CD14-positive monocyte (primary cell): ENCODE measurements around the gene SUPT6H. TPM values are rescaled to one million over a fixed set of nuclear protein-coding genes. Genes with fewer than 3 reads are reported as not detected.
A peak's percentile ranks its signal among the peaks of the same experiment; 100 is the strongest.

Source experiments
- DNase-seq, 3 donors: peaks; one replicate each; pipeline ENCODE4 v3.0.0-alpha.2; 2011 to 2022
- H2AFZ ChIP-seq: 2 replicates; pipeline ENCODE4 v1.6.0; 2012; ENCODE audit warnings: mild to moderate bottlenecking, low read depth, low read length, inconsistent platforms; ENCODE audit not compliant: insufficient read depth, poor library complexity, severe bottlenecking
- H3K27ac ChIP-seq, 2 donors: 1 replicate in 1 of 2; 2 replicates in 1 of 2; pipeline ENCODE4 v1.5.1; 2012 to 2013; ENCODE audit warnings: low read length in 2 of 2, control low read depth in 1 of 2, inconsistent platforms in 1 of 2, low read depth in 1 of 2, mild to moderate bottlenecking in 1 of 2
- H3K27me3 ChIP-seq, 2 donors: one replicate each; pipeline versions ENCODE4 v1.6.0 to v1.6.1; 2011 to 2013; ENCODE audit warnings: low read length in 2 of 2; ENCODE audit not compliant: control insufficient read depth in 2 of 2, insufficient read depth in 2 of 2
- H3K36me3 ChIP-seq, 2 donors: replicated peaks in 1 of 2; 1 replicate in 1 of 2; 2 replicates in 1 of 2; pipeline versions ENCODE4 v1.5.1 to v1.6.1; 2012 to 2013; ENCODE audit warnings: low read length in 2 of 2, control low read depth in 1 of 2, inconsistent platforms in 1 of 2, mild to moderate bottlenecking in 1 of 2; ENCODE audit not compliant: insufficient read depth in 2 of 2, control insufficient read depth in 1 of 2
- H3K4me1 ChIP-seq, 2 donors: 1 replicate in 1 of 2; 2 replicates in 1 of 2; pipeline versions ENCODE4 v1.5.1 to v1.6.1; 2012 to 2013; ENCODE audit warnings: low read length in 2 of 2, control low read depth in 1 of 2, inconsistent platforms in 1 of 2, mild to moderate bottlenecking in 1 of 2, moderate library complexity in 1 of 2; ENCODE audit not compliant: insufficient read depth in 2 of 2, control insufficient read depth in 1 of 2
- H3K4me2 ChIP-seq: replicated peaks from 2 replicates; pipeline ENCODE3; 2012; ENCODE audit warnings: low read length, moderate library complexity, mild to moderate bottlenecking; ENCODE audit not compliant: poor library complexity, severe bottlenecking; ENCODE audit errors: extremely low read depth
- H3K4me3 ChIP-seq, 3 experiments: fragments of 200-600 bp in 1 of 3; sonication (generic) in 1 of 3; replicated peaks in 1 of 3; 1 replicate in 2 of 3; 2 replicates in 1 of 3; pipeline ENCODE4 v1.5.1; 2011 to 2013; ENCODE audit warnings: low read length in 3 of 3, mild to moderate bottlenecking in 3 of 3, control low read depth in 2 of 3, low read depth in 2 of 3, inconsistent platforms in 1 of 3, moderate library complexity in 1 of 3
- H3K79me2 ChIP-seq: 2 replicates; pipeline ENCODE4 v1.6.0; 2012; ENCODE audit warnings: mild to moderate bottlenecking, control low read depth, inconsistent platforms, low read length, moderate library complexity; ENCODE audit not compliant: insufficient read depth
- H3K9ac ChIP-seq: 2 replicates; pipeline ENCODE4 v1.6.0; 2017; ENCODE audit warnings: low read length, mild to moderate bottlenecking; ENCODE audit not compliant: insufficient read depth, poor library complexity, severe bottlenecking
- H3K9me3 ChIP-seq, 2 donors: replicated peaks in 1 of 2; 1 replicate in 1 of 2; 2 replicates in 1 of 2; pipeline versions ENCODE4 v1.5.1 to v1.6.1; 2012 to 2013; ENCODE audit warnings: low read length in 2 of 2, control low read depth in 1 of 2; ENCODE audit not compliant: control insufficient read depth in 1 of 2, insufficient read depth in 1 of 2
- H4K20me1 ChIP-seq: 2 replicates; pipeline ENCODE4 v1.6.0; 2012; ENCODE audit warnings: mild to moderate bottlenecking, low read length, control low read depth, moderate library complexity; ENCODE audit not compliant: insufficient read depth
- H3K27ac Mint-ChIP-seq, 7 donors: one replicate each; pipeline ENCODE4 v1.8.0; 2020; ENCODE audit warnings: mild to moderate bottlenecking in 7 of 7, mixed read lengths in 7 of 7, moderate library complexity in 6 of 7, inconsistent platforms in 2 of 7
- H3K27me3 Mint-ChIP-seq, 3 donors: one replicate each; pipeline ENCODE4 v1.8.0; 2021 to 2022; ENCODE audit warnings: low read depth in 3 of 3, mild to moderate bottlenecking in 3 of 3, mixed read lengths in 3 of 3, moderate library complexity in 3 of 3, inconsistent platforms in 1 of 3
- H3K36me3 Mint-ChIP-seq, 2 donors: one replicate each; pipeline ENCODE4 v1.8.0; 2020; ENCODE audit warnings: mixed read lengths in 2 of 2, inconsistent platforms in 1 of 2, mild to moderate bottlenecking in 1 of 2
- H3K4me1 Mint-ChIP-seq: one replicate; pipeline ENCODE4 v1.8.0; 2020; ENCODE audit warnings: mild to moderate bottlenecking, mixed read lengths
- H3K4me3 Mint-ChIP-seq, 2 donors: one replicate each; pipeline ENCODE4 v1.8.0; 2020; ENCODE audit warnings: mild to moderate bottlenecking in 2 of 2, mixed read lengths in 2 of 2, moderate library complexity in 1 of 2
- H3K9me3 Mint-ChIP-seq, 7 donors: one replicate each; pipeline ENCODE4 v1.8.0; 2020 to 2022; ENCODE audit warnings: mixed read lengths in 7 of 7, mild to moderate bottlenecking in 6 of 7, moderate library complexity in 6 of 7, inconsistent platforms in 2 of 7
- WGBS: methylation state at CpG from one replicate; pipeline ENCODE4 v1.1.5; 2013; ENCODE audit warnings: missing lambda C conversion rate; ENCODE audit not compliant: insufficient coverage; 5-methylcytosine and 5-hydroxymethylcytosine counted together
- intact Hi-C, 2 donors: fragments of 100-400 bp; cut with micrococcal nuclease; formaldehyde crosslinking; loops; one replicate each; pipeline versions ENCODE4 v1.15.0 to v1.15.1; 2023
- polyA minus RNA-seq: library from RNA; depleted of rRNA, polyadenylated mRNA; stranded (reverse); fragments of >200 nt; gene quantifications from 2 replicates; pipeline ENCODE4 v1.2.3, GENCODE V29; 2012
- polyA plus RNA-seq, 3 donors: library from polyadenylated mRNA; depleted of rRNA in 1 of 3; unstranded in 2 of 3; stranded (reverse) in 1 of 3; fragments of 300-500 nt in 2 of 3; fragments of >200 nt in 1 of 3; fragmentation: Illumina TruSeq in 2 of 3; gene quantifications; 1 replicate in 2 of 3; 2 replicates in 1 of 3; pipeline ENCODE4 v1.2.3, GENCODE V29; 2012 to 2021
- total RNA-seq, 12 experiments: library from RNA in 1 of 12; stranded (reverse) in 1 of 12; fragments of 120-200 nt in 1 of 12; gene quantifications; one replicate each; pipeline ENCODE4 v1.2.4 and lab custom pipeline; 2013 to 2026; ENCODE audit warnings: mixed read lengths in 6 of 12, inconsistent platforms in 1 of 12
- TF ChIP-seq, protein P1 (sequence below): fragments of 200-600 bp; IDR thresholded peaks from one replicate; pipeline ENCODE4 v1.8.0; 2022; ENCODE audit warnings: antibody characterized with exemption, mild to moderate bottlenecking

Gene SUPT6H
- total RNA-seq (2013) = 28.1 TPM
- 10 to 100 TPM in 1 of 3 donors, 1 to 10 TPM in 2; 3.8 to 33.9 (median 7.8) TPM for polyA plus RNA-seq
- polyA minus RNA-seq = 43.8 and 55.2 TPM in 2 replicates
- 122 to 238 (median 172) reads per million in 11 experiments for total RNA-seq (lab: John Stamatoyannopoulos, UW)

DNA sequence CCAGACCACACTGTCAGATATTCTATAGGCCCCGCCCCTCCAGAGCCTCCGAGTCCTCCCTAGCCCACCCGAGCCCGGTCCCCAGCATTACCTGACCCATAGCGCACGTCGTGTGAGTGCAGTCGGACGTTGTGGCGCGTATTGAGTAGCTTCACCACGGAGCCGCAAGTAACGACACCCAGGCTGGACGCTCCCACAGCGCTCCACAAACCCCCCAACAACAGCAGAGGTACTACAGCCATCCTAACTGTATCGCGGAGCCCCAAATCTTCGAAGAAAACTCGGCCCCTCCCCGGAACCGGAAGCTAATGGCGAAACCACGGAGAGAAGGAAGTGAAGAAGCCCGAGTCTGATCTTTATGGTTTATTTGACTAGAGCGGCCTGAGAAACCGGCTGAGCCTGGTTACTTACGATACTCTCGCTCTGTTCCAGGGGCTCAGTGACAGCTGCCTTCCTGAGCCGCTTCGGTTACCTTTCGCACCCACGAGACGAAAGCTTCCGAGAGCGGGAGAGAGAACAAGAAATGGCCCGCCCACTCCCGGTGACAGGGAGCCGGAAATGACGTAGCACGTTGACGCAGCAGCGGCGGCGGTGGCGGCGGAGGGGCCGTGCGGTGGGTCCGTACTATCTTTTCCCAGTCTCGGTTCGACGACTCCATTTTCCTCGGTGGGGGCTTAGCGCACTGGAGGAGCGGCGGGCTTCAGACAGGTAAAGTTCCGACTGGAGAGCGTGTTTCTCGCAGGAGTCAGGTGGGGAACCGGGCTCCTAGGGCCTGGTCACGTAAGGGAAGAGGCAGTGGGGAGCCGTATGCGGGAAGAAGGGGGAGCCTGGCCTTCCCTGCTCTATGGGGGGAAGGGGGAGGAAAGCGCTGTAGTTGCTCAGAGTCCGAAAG lies at the start of gene SUPT6H, which contains the start of gene SDF2:
Gene SUPT6H (plus strand): TSS at position 571 of the 892 bp plus-strand sequence. CDS start 11,197 bp downstream, outside the sequence.
Gene SDF2 (minus strand): TSS at position 272 of the 892 bp plus-strand sequence. CDS start 30 bp downstream, at position 242.
- peak; percentile 88 to 90 (median 88) for DNase-seq
- Mint-ChIP-seq H3K27ac (peak within 1 kb of the TSS; percentile 99 to 100 (median 100)), H3K36me3 (peaks cover 39 to 41% of the 10 kb centered on the region in 2 donors), H3K4me3 (peak within 1 kb of the TSS; percentile 97 to 99), H3K4me1 (peaks cover 35% of the 10 kb centered on the region), H3K9me3 (peaks cover 0 to 7% (median 2%) of the 10 kb centered on the region in 7 donors), H3K27me3 (peaks cover 0 to 2% (median 0%) of the 10 kb centered on the region in 3 donors)
- Histone ChIP-seq H3K9ac (peak within 1 kb of the TSS; percentile 92), H4K20me1 (peaks cover 32% of the 10 kb centered on the region), H3K4me2 (peak within 1 kb of the TSS; percentile 79), H3K27me3 (no peaks in the 10 kb centered on the region), H3K4me1 (peaks cover 19 to 24% of the 10 kb centered on the region in 2 donors), H3K79me2 (peaks cover 91% of the 10 kb centered on the region), H3K27ac (peak within 1 kb of the TSS; percentile 93 to 99), H3K36me3 (peaks cover 17 to 44% of the 10 kb centered on the region in 2 donors), H2AFZ (peak within 1 kb of the TSS; percentile 86), H3K4me3 (peak within 1 kb of the TSS; percentile 64 to 91 (median 71)), H3K9me3 (no peaks in the 10 kb centered on the region)
- intact Hi-C loops = loop anchor here in 1 of 2 donors (2.0 to 5.0 kb wide), 2 partner anchors 17 to 55 kb away; partner anchors contain the start of genes BLTP2, RAB34 and RPL23A
- 0% methylated on average over 60 of the region's 66 CpGs for whole genome bisulfite sequencing
- TF ChIP-seq, protein P1, sequence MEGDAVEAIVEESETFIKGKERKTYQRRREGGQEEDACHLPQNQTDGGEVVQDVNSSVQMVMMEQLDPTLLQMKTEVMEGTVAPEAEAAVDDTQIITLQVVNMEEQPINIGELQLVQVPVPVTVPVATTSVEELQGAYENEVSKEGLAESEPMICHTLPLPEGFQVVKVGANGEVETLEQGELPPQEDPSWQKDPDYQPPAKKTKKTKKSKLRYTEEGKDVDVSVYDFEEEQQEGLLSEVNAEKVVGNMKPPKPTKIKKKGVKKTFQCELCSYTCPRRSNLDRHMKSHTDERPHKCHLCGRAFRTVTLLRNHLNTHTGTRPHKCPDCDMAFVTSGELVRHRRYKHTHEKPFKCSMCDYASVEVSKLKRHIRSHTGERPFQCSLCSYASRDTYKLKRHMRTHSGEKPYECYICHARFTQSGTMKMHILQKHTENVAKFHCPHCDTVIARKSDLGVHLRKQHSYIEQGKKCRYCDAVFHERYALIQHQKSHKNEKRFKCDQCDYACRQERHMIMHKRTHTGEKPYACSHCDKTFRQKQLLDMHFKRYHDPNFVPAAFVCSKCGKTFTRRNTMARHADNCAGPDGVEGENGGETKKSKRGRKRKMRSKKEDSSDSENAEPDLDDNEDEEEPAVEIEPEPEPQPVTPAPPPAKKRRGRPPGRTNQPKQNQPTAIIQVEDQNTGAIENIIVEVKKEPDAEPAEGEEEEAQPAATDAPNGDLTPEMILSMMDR = no peak

- H3K36me3 ChIP-seq = peaks cover 69 to 93% of the 10 kb centered on the region in 2 donors
- TF ChIP-seq, protein P1 = no peak
Measured at GRCh38 chr17:28612531-28612930, 49.5 kb upstream of the SUPT6H start.

More at GRCh38 chr17:28612531-28612930, 49.5 kb upstream of the SUPT6H start:
- H3K9ac ChIP-seq = no peak overlapping the region
- H3K79me2 ChIP-seq = no peaks in the 10 kb centered on the region
- peak overlapping the region in 4 of 7 donors; percentile 1 to 46 (median 42) for H3K27ac Mint-ChIP-seq
- no peaks in the 10 kb centered on the region for H3K4me1 Mint-ChIP-seq
- peaks cover 0 to 1% (median 0%) of the 10 kb centered on the region in 3 donors for H3K27me3 Mint-ChIP-seq
- H3K27me3 ChIP-seq = no peaks in the 10 kb centered on the region
- WGBS = 11% methylated on average over 2 of the region's 2 CpGs
- H3K4me3 ChIP-seq = no peak overlapping the region
- H3K4me2 ChIP-seq = no peak overlapping the region
- intact Hi-C loops = loop anchor here (2.0 kb wide), 1 partner anchor 118 kb away; no protein-coding TSS in a partner anchor
- H2AFZ ChIP-seq = no peak overlapping the region
- no peak for DNase-seq
- H4K20me1 ChIP-seq = peaks cover 38% of the 10 kb centered on the region
- no peaks in the 10 kb centered on the region for H3K9me3 Mint-ChIP-seq
- H3K27ac ChIP-seq = peak overlapping the region in 1 of 2 donors; percentile 17
- H3K9me3 ChIP-seq = no peaks in the 10 kb centered on the region
- no peaks in the 10 kb centered on the region for H3K4me1 ChIP-seq
- peaks cover 72 to 81% of the 10 kb centered on the region in 2 donors for H3K36me3 Mint-ChIP-seq
- no peak overlapping the region for H3K4me3 Mint-ChIP-seq
